Suprapubic skin (tissue), 4 donors: ENCODE measurements around the gene BTG4. TPM values are rescaled to one million over a fixed set of nuclear protein-coding genes. Genes with fewer than 3 reads are reported as not detected.

Experiments used
- DNase-seq, 2 donors: peaks; one replicate each; pipeline ENCODE4 v3.0.0-alpha.2; 2019; ENCODE audit warnings: low spot score in 2 of 2
- H3K27ac ChIP-seq: fragments of 200-600 bp; sonication (generic); one replicate; pipeline ENCODE4 v1.5.1; 2019
- H3K27me3 ChIP-seq: fragments of 200-600 bp; sonication (generic); one replicate; pipeline ENCODE4 v1.5.1; 2019
- H3K36me3 ChIP-seq: fragments of 200-600 bp; sonication (generic); one replicate; pipeline ENCODE4 v1.5.1; 2019
- H3K4me1 ChIP-seq: fragments of 200-600 bp; sonication (generic); one replicate; pipeline ENCODE4 v1.5.1; 2019
- H3K4me3 ChIP-seq: fragments of 200-600 bp; sonication (generic); one replicate; pipeline ENCODE4 v1.5.1; 2019; ENCODE audit warnings: mild to moderate bottlenecking
- H3K9me3 ChIP-seq: fragments of 200-600 bp; sonication (generic); one replicate; pipeline ENCODE4 v1.5.1; 2019
- EP300 ChIP-seq: sonication (generic); formaldehyde crosslinking; IDR thresholded peaks from one replicate; pipeline ENCODE4 v1.6.1; 2017; ENCODE audit warnings: antibody characterized with exemption
- POLR2A ChIP-seq, 2 donors: fragments of 450-650 bp; IDR thresholded peaks; one replicate each; pipeline ENCODE4 v1.6.1; 2017; ENCODE audit warnings: antibody characterized with exemption in 2 of 2, mild to moderate bottlenecking in 2 of 2, moderate library complexity in 2 of 2
- POLR2AphosphoS5 ChIP-seq, 3 donors: sonication (generic); formaldehyde crosslinking; IDR thresholded peaks; one replicate each; pipeline ENCODE4 v1.6.1; 2017; ENCODE audit warnings: antibody characterized with exemption in 3 of 3
- WGBS: methylation state at CpG from one replicate; pipeline ENCODE4 v1.1.5; 2018; 5-methylcytosine and 5-hydroxymethylcytosine counted together
- total RNA-seq, 4 donors: library from RNA; depleted of rRNA; stranded (reverse); fragments of >200 nt; gene quantifications; one replicate each; pipeline ENCODE4 v1.1.0, GENCODE V29; 2016
- TF ChIP-seq, protein P1 (sequence below), 2 donors: fragments of 200-600 bp in 1 of 2; fragments of 450-650 bp in 1 of 2; sonication (generic) in 1 of 2; IDR thresholded peaks; one replicate each; pipeline ENCODE4 v1.5.1; 2016 to 2019; ENCODE audit warnings: antibody characterized with exemption in 2 of 2, mild to moderate bottlenecking in 1 of 2, moderate library complexity in 1 of 2

BTG4 gene
- total RNA-seq, 4 donors from 2014 or later, result not detected

DNA sequence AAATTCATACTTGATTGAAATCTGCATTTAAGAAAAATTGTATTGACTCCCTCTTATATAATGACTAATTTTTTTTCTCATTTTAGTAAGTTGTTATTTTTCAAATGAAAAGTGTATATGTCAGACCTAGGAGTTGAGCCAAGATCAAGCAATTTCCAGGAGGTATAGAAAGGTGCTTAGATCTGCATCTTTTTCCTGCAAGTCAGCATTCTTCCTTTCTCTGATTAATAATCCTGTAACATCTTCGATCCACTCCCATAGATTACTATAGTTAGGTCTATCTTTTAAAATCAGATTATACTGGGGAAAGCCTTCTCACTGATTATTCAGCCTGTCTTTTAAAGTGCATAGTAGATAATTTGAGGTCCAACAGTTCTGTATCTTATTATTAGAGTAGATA lies 15.1 kb upstream of the BTG4 start:
- no peak for TF ChIP-seq POLR2AphosphoS5 (IDR thresholded peaks at IDR 0.05)
- TF ChIP-seq EP300, result no peak
- TF ChIP-seq POLR2A (IDR thresholded peaks at IDR 0.05), result no peak
- TF ChIP-seq, protein P1, sequence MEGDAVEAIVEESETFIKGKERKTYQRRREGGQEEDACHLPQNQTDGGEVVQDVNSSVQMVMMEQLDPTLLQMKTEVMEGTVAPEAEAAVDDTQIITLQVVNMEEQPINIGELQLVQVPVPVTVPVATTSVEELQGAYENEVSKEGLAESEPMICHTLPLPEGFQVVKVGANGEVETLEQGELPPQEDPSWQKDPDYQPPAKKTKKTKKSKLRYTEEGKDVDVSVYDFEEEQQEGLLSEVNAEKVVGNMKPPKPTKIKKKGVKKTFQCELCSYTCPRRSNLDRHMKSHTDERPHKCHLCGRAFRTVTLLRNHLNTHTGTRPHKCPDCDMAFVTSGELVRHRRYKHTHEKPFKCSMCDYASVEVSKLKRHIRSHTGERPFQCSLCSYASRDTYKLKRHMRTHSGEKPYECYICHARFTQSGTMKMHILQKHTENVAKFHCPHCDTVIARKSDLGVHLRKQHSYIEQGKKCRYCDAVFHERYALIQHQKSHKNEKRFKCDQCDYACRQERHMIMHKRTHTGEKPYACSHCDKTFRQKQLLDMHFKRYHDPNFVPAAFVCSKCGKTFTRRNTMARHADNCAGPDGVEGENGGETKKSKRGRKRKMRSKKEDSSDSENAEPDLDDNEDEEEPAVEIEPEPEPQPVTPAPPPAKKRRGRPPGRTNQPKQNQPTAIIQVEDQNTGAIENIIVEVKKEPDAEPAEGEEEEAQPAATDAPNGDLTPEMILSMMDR (IDR thresholded peaks at IDR 0.05), result no peak
- 60% methylated on average over 1 of the region's 1 CpG for WGBS
- Histone ChIP-seq H3K27ac (no peak overlapping the region), H3K4me1 (no peaks in the 10 kb centered on the region), H3K27me3 (no peaks in the 10 kb centered on the region), H3K9me3 (no peaks in the 10 kb centered on the region), H3K4me3 (no peak overlapping the region), H3K36me3 (no peaks in the 10 kb centered on the region)
- DNase-seq, result no peak

DNA sequence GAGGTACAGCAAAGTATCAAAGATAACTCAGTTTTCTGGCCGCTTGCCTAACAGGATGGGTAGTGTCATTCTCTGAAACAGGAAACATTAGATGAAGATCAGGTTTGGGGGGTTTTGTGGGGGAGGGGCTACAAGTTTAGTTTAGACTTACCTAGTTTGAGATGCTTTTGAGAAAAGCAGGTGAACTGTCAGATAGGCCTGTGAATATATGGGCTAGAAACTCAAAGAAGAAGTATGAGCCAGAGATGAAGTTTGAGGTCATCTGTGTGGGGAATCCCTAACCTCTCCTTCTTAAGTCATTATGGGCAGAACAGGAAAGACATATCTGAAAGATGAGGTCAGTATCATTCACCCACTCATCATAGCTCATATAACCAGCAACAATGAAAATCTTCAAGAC lies 14.3 kb upstream of the BTG4 start:
- Histone ChIP-seq H3K9me3 (no peaks in the 10 kb centered on the region), H3K27ac (no peak overlapping the region), H3K36me3 (no peaks in the 10 kb centered on the region), H3K4me3 (no peak overlapping the region), H3K4me1 (no peaks in the 10 kb centered on the region), H3K27me3 (no peaks in the 10 kb centered on the region)
- TF ChIP-seq POLR2A (IDR thresholded peaks at IDR 0.05) (no peak), POLR2AphosphoS5 (IDR thresholded peaks at IDR 0.05) (no peak), EP300 (no peak)
- TF ChIP-seq, protein P1 (IDR thresholded peaks at IDR 0.05), result no peak
- WGBS, result 74% methylated on average over 1 of the region's 1 CpG
- no peak for DNase-seq

DNA sequence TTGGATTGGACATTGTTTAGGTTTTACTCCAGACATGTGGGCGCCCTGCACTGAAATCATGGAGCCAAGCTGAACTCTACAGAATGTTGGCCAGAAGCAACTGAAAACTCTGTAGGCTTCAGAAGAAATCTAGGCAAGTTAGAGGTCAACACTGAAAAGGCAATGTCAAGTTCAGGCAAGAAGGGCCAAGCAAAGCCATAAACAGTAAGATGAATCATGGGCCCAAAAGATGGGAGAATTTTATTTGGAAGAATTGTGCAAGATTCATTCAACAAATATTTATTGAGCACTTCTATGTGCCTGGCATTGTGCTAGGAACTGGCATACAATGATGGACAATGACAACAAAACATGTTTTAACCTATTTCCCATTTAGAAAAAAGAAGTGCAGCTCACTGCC lies 13.3 kb upstream of the BTG4 start:
- no peak for TF ChIP-seq POLR2A (IDR thresholded peaks at IDR 0.05)
- TF ChIP-seq EP300, result no peak
- TF ChIP-seq POLR2AphosphoS5 (IDR thresholded peaks at IDR 0.05), result no peak
- TF ChIP-seq, protein P1 (IDR thresholded peaks at IDR 0.05), result no peak
- 94% methylated on average over 1 of the region's 1 CpG for whole genome bisulfite sequencing
- H3K36me3 ChIP-seq, result no peaks in the 10 kb centered on the region
- H3K27ac ChIP-seq, result no peak overlapping the region
- H3K27me3 ChIP-seq, result no peaks in the 10 kb centered on the region
- DNase-seq, result no peak
- H3K4me1 ChIP-seq, result no peaks in the 10 kb centered on the region
- H3K9me3 ChIP-seq, result no peaks in the 10 kb centered on the region
- no peak overlapping the region for H3K4me3 ChIP-seq

DNA sequence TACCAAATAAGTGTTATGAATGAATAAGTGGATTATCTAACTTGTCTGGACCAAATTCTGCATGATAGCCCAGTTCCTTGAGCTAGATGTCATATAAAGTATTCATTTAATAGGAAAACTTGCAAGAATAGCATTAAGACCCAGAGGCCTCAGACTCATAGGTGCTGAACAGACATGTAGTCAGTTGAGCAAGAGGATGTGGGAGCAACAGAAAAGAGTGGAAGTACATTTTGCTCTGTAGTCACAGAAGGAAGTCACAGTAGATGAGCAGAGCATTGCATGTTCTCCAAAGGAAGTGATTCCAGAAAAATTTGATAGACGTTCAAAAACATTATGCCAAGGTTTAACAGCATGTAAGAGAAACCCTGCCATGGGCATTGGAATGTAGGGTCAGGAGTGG lies 11.9 kb upstream of the BTG4 start:
- TF ChIP-seq POLR2A (IDR thresholded peaks at IDR 0.05), result no peak
- no peak for TF ChIP-seq POLR2AphosphoS5 (IDR thresholded peaks at IDR 0.05)
- TF ChIP-seq, protein P1 (IDR thresholded peaks at IDR 0.05), result no peak
- no peak for TF ChIP-seq EP300
- H3K4me3 ChIP-seq, result no peak overlapping the region
- H3K27me3 ChIP-seq, result no peaks in the 10 kb centered on the region
- no peaks in the 10 kb centered on the region for H3K4me1 ChIP-seq
- no peak for DNase-seq
- H3K9me3 ChIP-seq, result no peaks in the 10 kb centered on the region
- 62% methylated on average over 1 of the region's 1 CpG for WGBS
- H3K36me3 ChIP-seq, result no peaks in the 10 kb centered on the region
- H3K27ac ChIP-seq, result no peak overlapping the region

DNA sequence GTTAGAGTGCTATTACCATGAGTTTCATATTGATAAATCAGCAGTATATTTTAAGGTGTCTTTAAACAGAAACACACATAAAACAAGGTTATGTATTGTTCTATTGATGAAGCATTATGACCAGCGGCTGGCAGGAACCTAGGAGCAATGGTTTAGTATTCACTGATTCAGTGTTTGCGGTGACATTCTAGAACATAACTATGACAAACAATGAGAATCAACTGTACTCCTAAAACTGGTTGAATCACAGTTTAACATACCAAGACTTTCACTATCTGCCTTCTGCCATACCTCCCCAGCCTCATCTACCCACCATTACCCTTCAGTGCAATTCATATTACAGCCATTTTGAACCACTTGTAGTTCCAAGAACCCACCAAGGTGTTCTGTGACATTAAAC lies 11.2 kb upstream of the BTG4 start:
- Histone ChIP-seq H3K27me3 (no peaks in the 10 kb centered on the region), H3K4me3 (no peak overlapping the region), H3K4me1 (no peaks in the 10 kb centered on the region), H3K9me3 (no peaks in the 10 kb centered on the region), H3K27ac (no peak overlapping the region), H3K36me3 (no peaks in the 10 kb centered on the region)
- no peak for DNase-seq
- WGBS, result 91% methylated on average over 2 of the region's 2 CpGs
- TF ChIP-seq, protein P1 (IDR thresholded peaks at IDR 0.05), result no peak
- TF ChIP-seq POLR2AphosphoS5 (IDR thresholded peaks at IDR 0.05) (no peak), EP300 (no peak), POLR2A (IDR thresholded peaks at IDR 0.05) (no peak)
